ENCODE measurements around the gene KCNQ4. TPM values are rescaled to one million over a fixed set of nuclear protein-coding genes. Genes with fewer than 3 reads are reported as not detected.

The KCNQ4 gene
- total and polyA plus RNA-seq, 2 donors (not counting 1 experiment from before 2014, with no cell fraction given) = 0.16 to 0.20 TPM

DNA sequence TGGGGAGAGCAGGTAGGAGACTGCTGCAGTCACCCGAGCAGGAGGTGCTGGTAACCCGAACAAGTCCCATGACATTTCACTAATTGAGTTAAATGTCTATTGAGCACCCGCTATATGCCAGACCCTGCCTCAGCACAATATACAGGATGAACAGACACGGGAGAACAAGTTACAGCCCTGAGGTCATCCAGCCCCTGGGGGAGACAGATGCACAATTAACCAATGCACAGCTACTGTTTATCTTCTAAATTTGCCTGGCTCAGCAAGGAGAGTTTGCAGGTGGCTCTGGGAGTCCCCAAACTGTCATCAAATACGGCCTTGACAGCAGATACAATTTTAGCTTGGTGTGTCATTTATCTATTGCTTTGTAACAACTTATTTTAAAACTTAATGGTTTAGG, 60.5 kb downstream of the KCNQ4 start:
- H3K4me3 ChIP-seq (ENCODE audit: control extremely low read depth in 1 of 5, extremely low read depth in 1 of 5, insufficient read depth in 1 of 5, low read depth in 2 of 5, low read length in 4 of 5) = no peak overlapping the region
- no peak overlapping the region for H3K27ac ChIP-seq (ENCODE audit: low read length in 2 of 2)
- peaks cover 0 to 7% (median 0%) of the 10 kb centered on the region in 3 donors for H3K9me3 ChIP-seq (ENCODE audit: control extremely low read depth in 1 of 3, control insufficient read depth in 2 of 3, insufficient read depth in 1 of 3, low read length in 2 of 3)
- WGBS (ENCODE audit: insufficient coverage) = 40% methylated on average over 3 of the region's 5 CpGs
- intact Hi-C loops (cut with micrococcal nuclease) = loop anchor here (10.0 kb wide), 1 partner anchor 309 kb away; the partner anchor contains the start of gene ZNF684
- H3K27me3 ChIP-seq (replicated peaks in 1 of 4; ENCODE audit: control extremely low read depth in 1 of 4, control insufficient read depth in 3 of 4, insufficient read depth in 4 of 4, low read length in 3 of 4) = peaks cover 0 to 14% (median 0%) of the 10 kb centered on the region in 4 experiments
- Mint-ChIP-seq H3K27me3 (peaks cover 30% of the 10 kb centered on the region), H3K4me1 (peaks cover 9% of the 10 kb centered on the region), H3K27ac (no peak overlapping the region), H3K9me3 (ENCODE audit: insufficient read depth) (no peaks in the 10 kb centered on the region), H3K4me3 (no peak overlapping the region)
- no peaks in the 10 kb centered on the region for H4K20me1 ChIP-seq (ENCODE audit: control insufficient read depth, insufficient read depth, low read length, poor library complexity, severe bottlenecking)
- no peak overlapping the region for H3K4me2 ChIP-seq (replicated peaks; ENCODE audit: low read depth, low read length, poor library complexity, severe bottlenecking)
- ChIA-PET POLR2A (no interaction called here), CTCF (interaction anchor here (1.2 to 2.0 kb wide), 3 partner anchors 9 to 213 kb away, joined by 4 to 17 read pairs (median 4); no protein-coding TSS in a partner anchor)
- no peaks in the 10 kb centered on the region for H3K79me2 ChIP-seq (ENCODE audit: control insufficient read depth, insufficient read depth, low read length)
- TF ChIP-seq, protein P1, sequence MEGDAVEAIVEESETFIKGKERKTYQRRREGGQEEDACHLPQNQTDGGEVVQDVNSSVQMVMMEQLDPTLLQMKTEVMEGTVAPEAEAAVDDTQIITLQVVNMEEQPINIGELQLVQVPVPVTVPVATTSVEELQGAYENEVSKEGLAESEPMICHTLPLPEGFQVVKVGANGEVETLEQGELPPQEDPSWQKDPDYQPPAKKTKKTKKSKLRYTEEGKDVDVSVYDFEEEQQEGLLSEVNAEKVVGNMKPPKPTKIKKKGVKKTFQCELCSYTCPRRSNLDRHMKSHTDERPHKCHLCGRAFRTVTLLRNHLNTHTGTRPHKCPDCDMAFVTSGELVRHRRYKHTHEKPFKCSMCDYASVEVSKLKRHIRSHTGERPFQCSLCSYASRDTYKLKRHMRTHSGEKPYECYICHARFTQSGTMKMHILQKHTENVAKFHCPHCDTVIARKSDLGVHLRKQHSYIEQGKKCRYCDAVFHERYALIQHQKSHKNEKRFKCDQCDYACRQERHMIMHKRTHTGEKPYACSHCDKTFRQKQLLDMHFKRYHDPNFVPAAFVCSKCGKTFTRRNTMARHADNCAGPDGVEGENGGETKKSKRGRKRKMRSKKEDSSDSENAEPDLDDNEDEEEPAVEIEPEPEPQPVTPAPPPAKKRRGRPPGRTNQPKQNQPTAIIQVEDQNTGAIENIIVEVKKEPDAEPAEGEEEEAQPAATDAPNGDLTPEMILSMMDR (IDR thresholded peaks at IDR 0.05) = no peak
- no peak for TF ChIP-seq EZH2 (IDR thresholded peaks at IDR 0.05; ENCODE audit: borderline replicate concordance, insufficient read depth, low read depth, low read length, poor library complexity, severe bottlenecking)
- H2AFZ ChIP-seq (ENCODE audit: insufficient read depth, low read depth, low read length, poor library complexity, severe bottlenecking) = peak overlapping the region; percentile 32
- no peak overlapping the region for H3K9ac ChIP-seq (ENCODE audit: low read length)
- H3K36me3 ChIP-seq (replicated peaks in 1 of 2; ENCODE audit: control extremely low read depth in 1 of 2, control insufficient read depth in 1 of 2, extremely low read depth in 1 of 2, insufficient read depth in 2 of 2, low read length in 1 of 2) = no peaks in the 10 kb centered on the region
- DNase-seq = no peak
- ATAC-seq (ENCODE audit: low read depth) = no peak
- peaks cover 3 to 4% of the 10 kb centered on the region in 2 donors for H3K4me1 ChIP-seq (ENCODE audit: control insufficient read depth in 2 of 2, insufficient read depth in 2 of 2, low read length in 2 of 2)

All from B cell (primary cell).